Naive B cell (primary cell): ENCODE results near the gene INTS1. TPM values are rescaled to one million over a fixed set of nuclear protein-coding genes. Genes with fewer than 3 reads are reported as not detected.
"Not testable (repeated sequence)": the region's sequence is repeated elsewhere in the genome, so short reads cannot be mapped to it uniquely, and the experiment has no call there.

Source experiments
- ATAC-seq, 2 donors: fragments of 150-1000 bp; cut with Tn5 transposase; 2 replicates each; pipeline ENCODE4 v1.10.0; 2021; ENCODE audit warnings: low read depth in 2 of 2, mild to moderate bottlenecking in 2 of 2, moderate library complexity in 2 of 2
- DNase-seq: peaks from one replicate; pipeline ENCODE4 v3.0.0; 2022
- H3K27ac Mint-ChIP-seq, 6 donors: one replicate each; pipeline ENCODE4 v1.8.0; 2020 to 2022; ENCODE audit warnings: mild to moderate bottlenecking in 6 of 6, mixed read lengths in 6 of 6, moderate library complexity in 5 of 6, inconsistent platforms in 2 of 6
- H3K27me3 Mint-ChIP-seq, 3 donors: one replicate each; pipeline ENCODE4 v1.8.0; 2021 to 2022; ENCODE audit warnings: mixed read lengths in 3 of 3, mild to moderate bottlenecking in 1 of 3
- H3K36me3 Mint-ChIP-seq, 2 donors: one replicate each; pipeline ENCODE4 v1.8.0; 2020 to 2022; ENCODE audit warnings: mixed read lengths in 2 of 2, inconsistent platforms in 1 of 2, mild to moderate bottlenecking in 1 of 2
- H3K4me1 Mint-ChIP-seq, 3 donors: one replicate each; pipeline ENCODE4 v1.8.0; 2020 to 2022; ENCODE audit warnings: mixed read lengths in 3 of 3, inconsistent platforms in 1 of 3, mild to moderate bottlenecking in 1 of 3, moderate library complexity in 1 of 3
- H3K4me3 Mint-ChIP-seq, 8 donors: one replicate each; pipeline ENCODE4 v1.8.0; 2020 to 2022; ENCODE audit warnings: mild to moderate bottlenecking in 8 of 8, mixed read lengths in 8 of 8, moderate library complexity in 8 of 8, inconsistent platforms in 2 of 8
- H3K9me3 Mint-ChIP-seq, 7 donors: one replicate each; pipeline ENCODE4 v1.8.0; 2020 to 2022; ENCODE audit warnings: mixed read lengths in 7 of 7, mild to moderate bottlenecking in 5 of 7, inconsistent platforms in 2 of 7, moderate library complexity in 1 of 7
- polyA plus RNA-seq, 6 donors: library from polyadenylated mRNA; unstranded; fragments of 300-500 nt; fragmentation: Illumina TruSeq; gene quantifications; one replicate each; pipeline ENCODE4 v1.2.3, GENCODE V29; 2021; ENCODE audit warnings: low read depth in 6 of 6

The INTS1 gene
- polyA plus RNA-seq, 6 donors from 2014 or later, result 3.0 to 26.7 (median 11.7) TPM

DNA sequence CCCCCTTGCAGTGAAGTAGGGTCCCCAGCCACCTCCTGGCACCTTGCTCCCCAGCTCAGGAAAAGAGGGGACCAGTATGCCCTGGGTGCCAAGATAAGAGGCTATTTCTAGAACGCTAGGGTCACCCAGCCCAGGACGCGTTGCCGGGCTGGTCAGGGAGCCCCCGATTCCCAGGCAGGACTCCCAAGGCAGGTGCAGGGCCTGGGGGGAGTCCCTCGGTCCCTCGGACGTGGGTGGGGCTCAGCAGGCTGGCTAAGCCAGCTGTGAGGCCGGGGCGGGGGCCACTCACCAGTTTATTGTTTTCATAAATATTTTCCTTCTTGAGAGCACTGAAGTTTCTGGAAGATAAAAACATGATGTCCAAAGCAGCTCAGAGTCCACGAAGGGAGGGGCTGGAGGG lies 54.2 kb downstream of the INTS1 start:
- ATAC-seq, result no peak
- Mint-ChIP-seq H3K4me1 (peaks cover 0 to 4% (median 0%) of the 10 kb centered on the region in 3 donors), H3K36me3 (no peaks in the 10 kb centered on the region), H3K27ac (no peak overlapping the region), H3K4me3 (no peak overlapping the region), H3K27me3 (no peaks in the 10 kb centered on the region), H3K9me3 (no peaks in the 10 kb centered on the region)
- no peak for DNase-seq

DNA sequence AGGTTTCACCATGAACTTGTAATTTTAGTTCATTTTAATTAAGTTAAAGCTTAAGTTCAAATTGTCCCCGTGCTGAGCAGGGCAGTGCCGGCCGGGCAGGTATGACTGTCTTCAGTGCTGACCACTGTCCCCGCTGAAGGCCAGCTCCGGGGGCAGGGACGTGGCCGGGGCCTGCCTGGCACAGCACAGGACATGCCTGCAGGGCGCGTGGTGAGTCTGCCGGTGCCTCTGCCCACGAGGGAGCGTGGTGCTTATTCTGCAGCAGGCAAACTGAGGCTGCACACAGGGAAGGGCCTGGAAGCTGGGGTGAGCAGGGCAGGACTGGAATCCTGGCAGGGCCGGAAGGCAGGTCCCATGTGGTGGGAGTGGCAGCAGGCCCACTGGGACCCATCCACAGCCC lies 54.7 kb downstream of the INTS1 start:
- Mint-ChIP-seq H3K27me3 (no peaks in the 10 kb centered on the region), H3K4me3 (no peak overlapping the region), H3K36me3 (no peaks in the 10 kb centered on the region), H3K27ac (no peak overlapping the region), H3K9me3 (no peaks in the 10 kb centered on the region), H3K4me1 (peaks cover 0 to 4% (median 0%) of the 10 kb centered on the region in 3 donors)
- DNase-seq, result no peak
- no peak for ATAC-seq

GRCh38 chr7:1448958-1449357 lies 55.2 kb downstream of the INTS1 start:
- ATAC-seq (no peak), DNase-seq (no peak)
- Mint-ChIP-seq H3K4me3 (no peak overlapping the region), H3K27me3 (no peaks in the 10 kb centered on the region), H3K9me3 (no peaks in the 10 kb centered on the region), H3K4me1 (peaks cover 0 to 4% (median 0%) of the 10 kb centered on the region in 3 donors), H3K36me3 (no peaks in the 10 kb centered on the region), H3K27ac (no peak overlapping the region)

DNA sequence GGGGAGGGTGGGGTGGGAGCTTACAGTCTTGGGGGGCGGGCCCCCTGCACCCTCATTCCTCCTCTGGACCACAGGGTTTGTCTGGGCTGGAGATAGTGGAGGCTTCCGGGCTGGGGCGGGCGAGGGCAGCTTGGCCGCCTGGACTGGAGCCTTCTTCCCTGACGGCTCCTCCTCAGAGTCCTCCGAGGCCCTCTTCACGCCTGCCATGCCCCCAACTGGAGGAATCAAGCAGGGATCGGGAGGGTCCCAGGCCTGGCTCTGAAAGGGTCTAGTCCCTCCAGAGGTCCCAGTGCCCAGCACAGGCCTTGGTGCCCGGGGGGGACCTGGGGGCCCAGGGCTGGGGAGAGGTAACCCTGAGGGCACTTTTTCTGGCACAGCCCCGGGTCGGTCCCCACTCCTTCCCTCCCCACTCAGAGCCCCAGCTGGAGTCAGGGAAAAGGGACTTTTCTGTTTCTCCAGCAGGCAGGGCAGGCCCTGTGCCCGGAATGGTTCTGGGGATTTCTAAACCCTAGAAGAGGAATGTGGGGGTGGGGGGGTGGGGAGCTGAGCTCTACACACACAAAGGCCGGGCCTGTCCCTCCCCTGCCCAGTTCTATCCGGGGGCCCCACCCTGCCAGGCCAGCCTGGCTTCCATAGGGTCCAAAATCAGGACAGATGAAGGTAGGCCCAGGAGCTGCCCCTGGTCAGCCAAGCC lies 56.5 kb downstream of the INTS1 start:
- peaks cover 0 to 4% (median 0%) of the 10 kb centered on the region in 3 donors for H3K4me1 Mint-ChIP-seq
- H3K4me3 Mint-ChIP-seq, result no peak overlapping the region
- ATAC-seq, result no peak
- no peak overlapping the region for H3K27ac Mint-ChIP-seq
- no peaks in the 10 kb centered on the region for H3K36me3 Mint-ChIP-seq
- no peak for DNase-seq
- H3K9me3 Mint-ChIP-seq, result no peaks in the 10 kb centered on the region
- no peaks in the 10 kb centered on the region for H3K27me3 Mint-ChIP-seq

DNA sequence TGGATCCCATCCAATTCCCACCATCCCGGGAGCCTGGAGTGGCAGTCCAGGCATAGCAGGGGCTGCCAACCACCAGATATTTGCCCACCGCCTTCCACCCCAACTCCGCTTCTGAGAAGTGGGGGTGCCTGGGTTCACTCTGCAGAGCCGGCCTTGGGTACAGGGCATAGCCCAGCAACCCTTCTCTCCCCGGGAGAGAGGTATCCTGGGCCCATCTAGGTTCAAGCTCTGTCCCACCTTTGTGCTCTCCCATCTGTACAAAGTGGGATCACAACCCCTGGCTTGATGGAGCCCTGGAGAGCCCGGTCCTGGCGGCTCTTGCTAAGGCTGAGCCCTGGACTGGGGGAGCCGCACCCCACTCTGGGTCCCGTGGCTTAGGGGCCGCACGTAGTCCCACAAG lies 57.1 kb downstream of the INTS1 start:
- ATAC-seq, result peak in 1 of 2 donors; percentile 39
- H3K9me3 Mint-ChIP-seq, result no peaks in the 10 kb centered on the region
- H3K27me3 Mint-ChIP-seq, result no peaks in the 10 kb centered on the region
- no peak for DNase-seq
- H3K36me3 Mint-ChIP-seq, result no peaks in the 10 kb centered on the region
- peaks cover 0 to 4% (median 0%) of the 10 kb centered on the region in 3 donors for H3K4me1 Mint-ChIP-seq
- no peak overlapping the region for H3K27ac Mint-ChIP-seq
- no peak overlapping the region for H3K4me3 Mint-ChIP-seq

GRCh38 chr7:1446620-1447032 lies 57.6 kb downstream of the INTS1 start:
- Mint-ChIP-seq H3K27ac (no peak overlapping the region), H3K27me3 (no peaks in the 10 kb centered on the region), H3K4me3 (no peak overlapping the region), H3K9me3 (no peaks in the 10 kb centered on the region), H3K36me3 (no peaks in the 10 kb centered on the region), H3K4me1 (peaks cover 0 to 4% (median 0%) of the 10 kb centered on the region in 3 donors)
- ATAC-seq (peak in 1 of 2 donors; percentile 21), DNase-seq (no peak)

DNA sequence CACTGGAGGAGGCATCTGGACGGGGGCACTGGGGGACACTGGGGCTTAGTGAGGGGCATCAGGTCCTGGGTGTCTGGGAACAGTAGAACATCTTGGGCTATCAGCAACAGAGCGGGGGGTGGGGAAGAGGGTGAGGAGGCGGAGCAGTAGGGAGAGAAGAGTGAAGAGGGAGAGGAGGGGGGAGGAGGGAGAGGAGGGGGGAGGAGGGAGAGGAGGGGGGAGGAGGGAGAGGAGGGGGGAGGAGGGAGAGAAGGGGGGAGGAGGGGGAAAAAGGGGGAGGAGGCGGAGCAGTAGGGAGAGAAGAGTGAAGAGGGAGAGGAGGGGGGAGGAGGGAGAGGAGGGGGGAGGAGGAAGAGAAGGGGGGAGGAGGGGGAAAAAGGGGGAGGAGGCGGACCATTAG lies 58.2 kb downstream of the INTS1 start:
- H3K27me3 Mint-ChIP-seq, H3K4me1 Mint-ChIP-seq, H3K36me3 Mint-ChIP-seq, ATAC-seq, H3K9me3 Mint-ChIP-seq, H3K27ac Mint-ChIP-seq, H3K4me3 Mint-ChIP-seq, DNase-seq: not testable (repeated sequence)

DNA sequence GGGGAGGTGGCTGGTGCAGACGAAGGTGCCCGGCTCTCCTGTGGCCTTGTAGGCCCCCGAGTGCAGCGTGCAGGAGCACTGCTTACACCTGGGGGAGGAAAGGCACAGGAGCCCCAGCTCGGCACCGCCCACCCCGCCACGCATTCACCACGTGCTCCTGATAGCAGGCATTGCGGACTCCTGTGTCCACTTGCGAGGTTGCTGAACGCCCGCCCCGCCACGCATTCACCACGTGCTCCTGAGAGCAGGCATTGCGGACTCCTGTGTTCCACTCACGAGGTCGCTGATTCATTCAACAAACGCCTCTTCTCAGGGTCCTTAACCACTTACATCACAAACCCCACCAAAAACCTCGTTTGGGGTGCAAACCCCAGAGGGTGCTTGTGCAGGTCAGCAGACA lies 58.8 kb downstream of the INTS1 start:
- Mint-ChIP-seq H3K36me3 (no peaks in the 10 kb centered on the region), H3K27me3 (no peaks in the 10 kb centered on the region), H3K27ac (no peak overlapping the region), H3K4me1 (peaks cover 0 to 4% (median 0%) of the 10 kb centered on the region in 3 donors), H3K4me3 (no peak overlapping the region), H3K9me3 (no peaks in the 10 kb centered on the region)
- no peak for DNase-seq
- no peak for ATAC-seq

DNA sequence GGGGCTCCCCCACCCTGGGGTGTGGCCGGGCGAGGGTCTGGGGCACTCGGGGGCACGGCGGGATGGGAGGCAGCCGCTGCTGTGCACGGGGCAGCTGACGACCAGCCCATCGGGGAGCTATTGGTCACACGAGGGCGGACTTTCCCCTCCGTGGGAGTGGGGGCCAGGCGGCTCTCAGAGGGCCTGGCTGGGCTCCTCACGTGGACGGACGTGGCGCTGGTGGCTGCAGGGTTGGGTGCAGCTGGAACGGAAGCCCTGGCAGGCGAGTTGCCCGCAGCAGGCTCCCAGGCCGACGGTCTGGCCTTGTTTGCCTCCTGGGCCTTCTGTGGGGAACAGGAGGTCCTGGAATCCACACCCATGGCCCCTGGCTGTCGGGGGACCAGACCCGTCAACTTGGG lies 59.3 kb downstream of the INTS1 start:
- Mint-ChIP-seq H3K27me3 (no peaks in the 10 kb centered on the region), H3K36me3 (no peaks in the 10 kb centered on the region), H3K4me3 (no peak overlapping the region), H3K9me3 (no peaks in the 10 kb centered on the region), H3K27ac (no peak overlapping the region), H3K4me1 (peaks cover 0 to 4% (median 0%) of the 10 kb centered on the region in 3 donors)
- DNase-seq (no peak), ATAC-seq (no peak)

DNA sequence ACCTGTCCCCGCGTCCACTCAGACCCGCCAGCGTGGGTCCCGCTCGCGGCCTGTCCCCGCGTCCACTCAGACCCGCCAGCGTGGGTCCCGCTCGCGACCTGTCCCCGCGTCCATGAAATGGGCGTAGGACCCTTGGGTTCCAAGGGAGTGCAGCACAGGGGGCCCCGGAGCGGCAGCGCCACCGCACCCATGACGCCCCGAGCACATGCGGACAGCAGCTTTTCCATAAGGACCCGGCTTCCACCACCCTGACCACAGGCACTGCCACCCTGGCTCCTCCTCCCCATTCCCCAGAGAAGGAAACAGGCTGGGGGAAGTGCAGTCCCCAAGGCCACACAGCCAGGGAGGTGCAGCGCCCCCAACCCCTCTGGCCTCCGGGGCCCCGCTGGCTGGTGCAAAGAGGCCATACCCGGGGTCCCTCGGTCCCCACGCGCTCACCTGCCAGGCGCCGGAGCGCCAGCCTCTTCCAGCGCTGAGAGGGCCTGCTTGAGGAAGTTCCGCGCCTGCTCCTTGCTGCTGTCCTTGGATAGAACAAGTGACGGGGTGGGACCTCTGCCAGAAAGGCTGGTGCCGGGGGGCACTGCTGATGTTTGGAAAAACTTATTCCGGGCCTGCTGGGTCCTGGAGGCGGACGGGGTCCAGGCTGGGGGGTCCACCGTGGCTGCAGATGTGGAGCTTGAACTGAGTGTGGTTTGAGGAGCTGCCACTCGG lies 59.8 kb downstream of the INTS1 start:
- DNase-seq (no peak), ATAC-seq (no peak)

GRCh38 chr7:1443587-1444200 lies 60.5 kb downstream of the INTS1 start:
- not testable (repeated sequence) for ATAC-seq, H3K27me3 Mint-ChIP-seq, H3K36me3 Mint-ChIP-seq, DNase-seq, H3K4me1 Mint-ChIP-seq, H3K9me3 Mint-ChIP-seq, H3K4me3 Mint-ChIP-seq
- H3K27ac Mint-ChIP-seq, result peak overlapping the region in 1 of 6 donors; percentile 66

More for the DNA sequence above, 59.8 kb downstream of the INTS1 start:
- H3K27me3 Mint-ChIP-seq, result no peaks in the 10 kb centered on the region
- no peaks in the 10 kb centered on the region for H3K36me3 Mint-ChIP-seq
- no peak overlapping the region for H3K27ac Mint-ChIP-seq
- no peak overlapping the region for H3K4me3 Mint-ChIP-seq
- H3K4me1 Mint-ChIP-seq, result peaks cover 0 to 4% (median 0%) of the 10 kb centered on the region in 3 donors
- H3K9me3 Mint-ChIP-seq, result no peaks in the 10 kb centered on the region

DNA sequence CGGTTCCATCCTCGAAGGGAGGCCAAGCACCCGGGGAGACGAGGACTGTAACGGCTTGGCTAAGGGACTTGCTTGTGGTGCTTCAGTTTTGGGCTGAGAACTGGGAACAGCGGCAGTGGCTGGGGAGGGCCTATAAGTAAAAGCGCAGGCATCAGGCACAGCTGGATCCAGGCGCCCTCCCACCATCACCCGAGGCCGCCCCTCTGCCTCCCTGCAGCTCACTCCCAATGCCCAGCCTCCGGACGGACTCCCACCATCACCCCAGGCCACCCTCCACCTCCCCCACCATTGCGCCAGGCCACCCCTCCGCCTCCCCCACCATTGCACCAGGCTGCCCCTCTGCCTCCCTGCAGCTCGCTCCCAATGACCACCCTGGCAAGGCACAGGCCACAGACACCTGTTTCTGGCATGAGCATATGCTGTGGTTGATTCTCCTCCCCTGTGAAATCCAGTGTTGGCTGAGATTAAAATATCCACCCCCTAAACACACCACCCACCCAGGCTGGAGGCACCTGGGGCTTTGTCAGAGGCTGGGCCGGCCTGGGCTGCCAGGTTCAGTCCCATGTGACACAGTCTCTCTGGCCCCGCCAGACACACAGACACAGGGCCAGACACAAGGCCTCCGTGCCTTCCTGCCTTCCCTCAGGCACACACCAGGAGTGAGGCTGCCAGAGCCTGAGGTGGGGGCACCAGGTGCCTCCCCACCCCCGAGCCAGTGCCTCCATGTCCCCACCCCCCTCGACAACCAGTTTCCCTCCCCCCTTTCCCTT lies 61.6 kb downstream of the INTS1 start:
- no peaks in the 10 kb centered on the region for H3K27me3 Mint-ChIP-seq
- H3K27ac Mint-ChIP-seq, result no peak overlapping the region
- no peaks in the 10 kb centered on the region for H3K36me3 Mint-ChIP-seq
- no peaks in the 10 kb centered on the region for H3K9me3 Mint-ChIP-seq
- DNase-seq (no peak), ATAC-seq (no peak)
- peaks cover 0 to 4% (median 0%) of the 10 kb centered on the region in 3 donors for H3K4me1 Mint-ChIP-seq
- H3K4me3 Mint-ChIP-seq, result no peak overlapping the region

GRCh38 chr7:1441615-1442354 lies 62.4 kb downstream of the INTS1 start:
- Mint-ChIP-seq H3K9me3 (no peaks in the 10 kb centered on the region), H3K4me3 (no peak overlapping the region), H3K27ac (no peak overlapping the region), H3K36me3 (no peaks in the 10 kb centered on the region), H3K27me3 (no peaks in the 10 kb centered on the region), H3K4me1 (peaks cover 0 to 4% (median 0%) of the 10 kb centered on the region in 3 donors)
- no peak for ATAC-seq
- no peak for DNase-seq
